CD4-positive, alpha-beta T cell treated with Interleukin-6 at 100 ng/mL for 8 hours (primary cell): ENCODE data around the gene LDLRAD4.

ENCODE experiments used
- DNase-seq: peaks from one replicate; pipeline ENCODE4 v3.0.0-alpha.2; 2020; ENCODE audit warnings: mixed read lengths, low spot score

The LDLRAD4 gene

DNA sequence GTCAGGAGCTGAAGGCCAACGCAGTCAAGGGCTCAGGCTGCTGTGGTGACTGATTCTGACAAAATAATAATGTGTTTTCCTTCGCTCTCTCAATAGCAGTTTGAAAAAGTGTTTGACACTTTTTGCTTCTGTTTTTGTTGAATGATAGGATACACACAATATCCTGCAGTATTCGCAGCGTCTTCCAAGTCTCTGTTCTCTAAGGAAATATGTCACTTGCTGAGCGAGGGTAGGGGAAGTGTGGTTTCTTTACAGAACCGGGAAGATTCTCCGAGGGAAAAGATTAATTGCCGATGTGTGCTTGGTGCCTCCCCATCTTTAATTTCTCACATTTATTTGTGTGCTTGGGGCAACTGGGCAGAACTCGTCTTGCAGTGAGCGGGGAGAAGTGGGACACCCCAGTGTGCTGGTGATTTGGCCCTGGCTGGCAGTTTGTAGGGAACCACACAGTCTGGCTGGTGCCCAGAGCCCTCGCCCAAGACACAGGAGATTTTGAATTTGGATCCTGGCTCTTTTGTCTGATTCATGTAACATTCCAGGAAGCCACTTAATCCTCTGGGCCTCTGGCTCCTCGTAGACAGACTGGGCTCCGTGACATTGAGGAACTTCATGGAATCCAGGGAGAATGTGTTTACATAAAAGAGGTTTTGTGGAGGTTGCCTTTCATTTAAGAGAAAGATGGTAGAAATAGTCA, 169.4 kb downstream of the LDLRAD4 start:
- DNase-seq: no peak

- no peak for DNase-seq
Observed at GRCh38 chr18:13388586-13389490, 170.3 kb downstream of the LDLRAD4 start.

- DNase-seq: no peak
Observed at GRCh38 chr18:13389491-13390131, 171.1 kb downstream of the LDLRAD4 start.

DNA sequence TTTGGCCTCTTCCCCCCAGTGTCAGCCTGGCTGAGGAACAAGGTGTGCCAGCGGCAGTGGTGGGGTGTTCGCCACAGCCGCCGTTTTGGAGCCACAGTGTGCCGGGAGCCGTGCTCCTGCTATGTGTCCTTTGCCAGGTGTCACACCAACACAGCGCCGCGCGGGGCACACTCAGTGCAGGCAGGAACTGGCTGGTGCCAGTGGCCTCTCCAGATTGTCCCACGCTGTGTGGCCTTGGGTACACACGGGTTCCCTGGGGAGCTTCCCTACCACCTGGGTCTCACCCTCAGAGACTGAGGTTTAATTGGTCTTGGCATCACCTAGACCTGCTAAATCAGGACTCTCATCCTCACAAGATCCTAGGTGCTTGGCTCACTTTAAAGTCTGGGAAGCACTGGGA, 171.6 kb downstream of the LDLRAD4 start:
- no peak for DNase-seq

DNA sequence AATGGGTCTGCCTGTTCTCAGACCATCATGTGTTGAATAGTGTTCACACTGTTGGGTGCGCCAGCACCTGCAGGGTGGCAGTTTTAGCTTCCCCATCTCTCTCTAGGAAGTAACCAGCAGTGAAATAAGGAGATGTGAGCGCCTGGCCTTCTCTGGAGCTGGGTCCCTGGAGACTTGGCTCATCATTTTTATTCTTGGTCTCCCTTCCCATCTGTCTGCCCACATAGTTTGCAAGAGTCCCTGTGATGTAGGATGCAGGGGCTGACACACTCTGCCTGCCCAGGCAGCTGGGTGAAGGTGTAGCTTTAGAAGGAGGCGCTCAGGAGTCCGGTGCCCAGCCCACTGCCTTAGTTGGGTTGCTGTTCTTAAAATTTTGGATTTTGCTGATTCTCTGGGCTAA, 172.2 kb downstream of the LDLRAD4 start:
- DNase-seq: no peak

DNA sequence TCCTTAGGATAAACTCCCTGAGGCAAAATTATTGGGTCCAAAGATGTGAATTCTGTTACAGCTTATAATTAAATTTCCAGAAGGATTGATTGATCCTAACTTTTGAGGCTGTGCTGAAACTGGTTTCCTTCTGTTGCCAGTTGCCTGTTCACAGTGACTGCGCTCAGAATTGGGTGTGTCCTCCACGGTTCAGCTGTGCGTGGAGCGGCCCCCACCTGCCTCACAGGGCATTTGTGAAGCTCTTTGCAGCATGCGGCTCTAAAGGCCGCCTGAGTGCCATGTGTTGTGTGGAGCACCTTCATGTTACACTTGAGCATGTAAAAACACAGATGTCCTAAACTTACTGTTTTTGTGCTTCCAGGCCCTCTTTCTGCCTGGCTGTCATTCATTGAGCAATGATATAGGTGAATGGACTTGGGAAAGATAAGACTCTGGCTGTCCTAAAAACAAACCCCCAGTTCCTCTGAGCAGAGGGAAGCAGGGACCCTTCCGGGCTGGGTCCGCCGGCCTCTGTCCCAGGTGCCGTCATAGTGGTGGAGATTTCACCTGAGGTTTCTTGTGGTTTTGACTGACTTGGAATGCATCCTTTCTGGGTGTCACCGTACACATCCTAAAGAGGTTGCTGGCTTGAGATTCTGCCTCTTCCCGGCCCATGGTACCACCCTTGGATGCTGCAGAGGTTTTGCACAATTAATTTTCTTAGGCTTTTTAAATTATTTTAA, 173.6 kb downstream of the LDLRAD4 start:
- no peak for DNase-seq

DNA sequence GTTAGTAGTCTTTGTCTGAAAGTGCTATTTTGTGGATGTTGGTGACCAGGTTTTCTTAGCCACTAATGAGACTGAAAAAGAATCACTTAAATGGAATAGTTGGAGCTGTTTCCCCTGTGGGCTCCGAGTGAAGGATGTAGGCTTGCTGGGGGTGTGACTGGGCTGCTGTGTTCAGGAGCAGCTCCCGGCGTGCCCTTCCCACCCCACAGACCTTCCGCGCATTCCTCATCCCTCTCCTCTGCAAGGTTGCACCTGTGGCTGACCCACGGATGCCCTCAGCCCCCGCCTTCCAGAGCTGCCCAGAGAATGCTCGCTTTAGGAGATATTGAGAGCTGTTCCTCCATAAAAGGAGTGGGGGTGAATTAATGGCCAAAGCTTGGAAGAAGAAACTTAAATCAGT, 174.3 kb downstream of the LDLRAD4 start:
- DNase-seq: no peak

GRCh38 chr18:13393338-13393737, 174.8 kb downstream of the LDLRAD4 start:
- no peak for DNase-seq

- no peak for DNase-seq
Observed at GRCh38 chr18:13394801-13395200, 176.2 kb downstream of the LDLRAD4 start.

- DNase-seq: no peak
Observed at GRCh38 chr18:13395577-13395976, 177.0 kb downstream of the LDLRAD4 start.

DNA sequence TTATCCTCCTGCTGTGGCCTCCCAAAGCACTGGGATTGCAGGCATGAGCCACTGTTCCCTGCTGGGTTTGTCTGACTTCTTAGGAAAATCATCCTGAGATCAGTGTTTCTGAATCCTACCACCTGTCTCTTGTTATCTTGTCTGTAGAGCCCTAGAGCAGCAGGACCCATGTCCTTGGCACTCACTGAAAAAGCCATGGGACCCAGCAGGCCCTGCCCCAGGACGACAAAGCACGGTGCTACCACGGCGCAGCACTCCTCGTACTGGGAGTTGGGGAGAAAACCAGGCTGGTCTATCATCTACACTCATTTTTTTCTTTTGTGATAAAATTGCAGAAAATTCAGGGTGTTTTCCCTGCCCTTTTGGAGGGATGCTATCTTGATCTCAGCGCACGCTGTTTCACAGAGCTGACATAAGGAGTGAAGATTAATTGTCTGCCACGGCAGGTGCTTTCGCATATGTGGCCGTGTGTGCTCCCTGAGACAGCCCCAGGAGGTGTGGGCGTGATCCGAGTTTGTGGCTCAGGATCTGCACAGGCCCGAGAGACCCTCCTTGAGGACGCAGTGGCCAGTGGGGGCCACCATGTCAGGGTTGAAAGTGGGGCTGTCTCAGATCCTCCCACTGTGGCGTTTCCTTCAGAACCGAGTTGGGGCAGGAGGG, 179.1 kb downstream of the LDLRAD4 start:
- DNase-seq: no peak

DNA sequence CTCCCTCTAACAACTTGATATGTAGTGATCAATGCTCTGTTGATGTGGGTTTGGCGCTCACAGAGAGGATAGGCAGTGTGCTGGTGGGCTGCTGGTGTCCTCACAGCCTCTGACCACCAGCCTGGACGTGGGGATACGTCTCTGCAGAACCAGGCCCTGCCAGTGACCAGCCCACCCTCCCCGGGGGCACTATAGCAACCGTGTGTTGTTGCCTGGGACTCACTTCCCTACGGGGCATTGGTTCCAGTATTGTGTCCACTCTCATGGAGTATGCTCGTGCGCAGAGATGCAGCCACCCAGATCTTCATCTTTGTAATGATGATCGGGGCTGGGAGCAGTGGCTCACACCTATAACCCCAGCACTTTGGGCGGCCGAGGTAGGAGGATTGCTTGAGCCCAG, 180.1 kb downstream of the LDLRAD4 start:
- no peak for DNase-seq

GRCh38 chr18:13399511-13399910, 181.0 kb downstream of the LDLRAD4 start:
- no peak for DNase-seq

DNA sequence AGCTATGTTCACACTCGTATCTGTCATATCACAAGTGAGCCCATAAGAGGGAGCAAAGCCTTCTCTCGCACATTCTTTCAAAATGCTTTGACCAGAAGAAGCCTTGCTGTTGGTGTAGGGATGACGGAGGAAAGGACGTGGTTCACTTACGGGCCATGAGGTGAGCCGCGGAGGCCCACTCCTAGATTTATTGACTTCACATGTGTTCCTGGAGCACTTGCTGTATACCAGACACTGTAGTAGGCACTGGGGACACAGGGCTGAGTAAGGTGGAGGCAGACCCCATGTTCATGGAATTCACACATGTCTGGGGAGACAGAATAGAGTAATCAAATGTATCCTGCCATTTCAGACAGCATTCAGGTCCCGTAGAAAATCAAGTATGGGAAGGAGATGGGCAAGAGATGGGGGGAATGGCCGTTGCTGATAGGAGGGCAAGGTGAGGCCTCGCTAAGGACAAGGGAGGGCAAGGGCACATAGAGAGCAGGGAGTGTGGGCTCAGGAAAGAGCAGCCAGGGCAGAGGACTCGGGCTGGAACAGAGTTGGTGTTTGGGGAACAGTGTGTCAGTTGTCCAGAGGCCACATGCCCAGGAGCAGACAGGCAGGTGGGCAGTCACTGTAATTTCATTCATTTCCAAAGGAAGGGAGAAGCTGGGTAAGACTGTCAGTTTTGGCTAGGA, 182.2 kb downstream of the LDLRAD4 start:
- DNase-seq: no peak

DNA sequence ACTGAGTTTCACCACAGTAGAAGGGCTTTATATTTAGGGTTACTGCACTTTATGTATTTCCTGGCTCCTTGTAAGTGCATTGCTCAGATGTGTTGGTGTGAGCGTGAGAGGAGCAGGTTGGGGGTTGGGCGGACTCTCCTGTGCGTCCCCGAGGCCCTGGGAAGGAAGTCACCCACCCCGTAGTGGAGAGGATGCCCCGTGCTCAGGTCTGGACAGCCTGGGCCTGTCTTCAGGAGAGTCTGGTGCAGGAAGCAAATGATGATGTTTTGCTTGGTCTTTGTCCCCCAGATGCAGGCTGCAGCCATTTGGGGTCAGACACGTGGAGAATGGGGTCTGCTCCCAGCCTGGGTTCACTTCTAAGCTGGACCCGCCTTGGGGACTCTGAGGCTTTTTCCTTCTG, 182.8 kb downstream of the LDLRAD4 start:
- DNase-seq: no peak

- DNase-seq: no peak
Observed at GRCh38 chr18:13401826-13402225, 183.3 kb downstream of the LDLRAD4 start.

DNA sequence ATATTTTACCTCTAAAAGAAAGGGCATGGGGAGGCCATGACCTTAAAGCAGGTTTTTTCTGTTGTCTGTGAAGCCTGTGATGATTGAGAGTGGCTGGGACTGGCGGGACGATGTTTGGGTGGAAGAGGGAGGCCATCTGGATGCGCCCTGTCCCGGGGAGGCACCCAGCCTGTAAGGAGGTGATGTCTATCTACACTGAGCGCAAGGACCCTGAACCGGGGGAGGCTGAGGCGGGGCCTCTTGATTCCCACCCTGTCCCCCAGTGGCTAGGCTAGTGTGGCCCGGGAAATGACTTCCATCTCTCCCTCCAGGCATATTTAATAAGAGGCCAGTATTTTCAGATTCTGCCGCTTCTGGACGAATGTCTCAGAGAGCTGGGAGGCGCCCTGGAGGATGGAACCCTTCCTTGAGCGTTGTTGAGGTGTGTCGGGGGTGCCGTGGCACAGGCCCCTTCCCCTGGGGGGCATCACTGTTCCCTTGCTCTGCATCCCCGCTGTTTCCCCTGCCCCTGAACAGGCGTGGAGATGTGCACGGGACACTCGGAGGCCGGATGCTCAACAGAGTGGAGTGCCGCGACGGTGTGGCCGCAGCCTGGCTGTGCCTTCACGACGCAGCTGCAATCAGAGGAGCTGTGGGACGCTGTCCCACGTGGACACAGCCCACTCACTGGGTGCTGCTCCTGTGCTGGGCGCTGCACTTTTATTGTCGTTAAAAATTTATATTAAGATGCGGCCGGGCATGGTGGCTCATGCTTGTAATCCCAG, 185.4 kb downstream of the LDLRAD4 start:
- DNase-seq: no peak

- no peak for DNase-seq
Observed at GRCh38 chr18:13405305-13406038, 186.9 kb downstream of the LDLRAD4 start.

GRCh38 chr18:13406049-13406615, 187.6 kb downstream of the LDLRAD4 start:
- no peak for DNase-seq
